GM08714 (cell line): ENCODE measurements around the gene TMC6.
"Not testable (repeated sequence)": the region's sequence is repeated elsewhere in the genome, so short reads cannot be mapped to it uniquely, and the experiment has no call there.

Experiments used
- H3K4me3 ChIP-seq: fragments of 200-500 bp; sonication (Bioruptor generic); 2 replicates; pipeline ENCODE4 v1.5.1; 2014; ENCODE audit warnings: mild to moderate bottlenecking, low read length, inconsistent platforms
- ZNF274 ChIP-seq: IDR thresholded peaks from 2 replicates; pipeline ENCODE4 v1.6.1; 2012; ENCODE audit warnings: mild to moderate bottlenecking, low read depth, low read length

TMC6 gene

DNA sequence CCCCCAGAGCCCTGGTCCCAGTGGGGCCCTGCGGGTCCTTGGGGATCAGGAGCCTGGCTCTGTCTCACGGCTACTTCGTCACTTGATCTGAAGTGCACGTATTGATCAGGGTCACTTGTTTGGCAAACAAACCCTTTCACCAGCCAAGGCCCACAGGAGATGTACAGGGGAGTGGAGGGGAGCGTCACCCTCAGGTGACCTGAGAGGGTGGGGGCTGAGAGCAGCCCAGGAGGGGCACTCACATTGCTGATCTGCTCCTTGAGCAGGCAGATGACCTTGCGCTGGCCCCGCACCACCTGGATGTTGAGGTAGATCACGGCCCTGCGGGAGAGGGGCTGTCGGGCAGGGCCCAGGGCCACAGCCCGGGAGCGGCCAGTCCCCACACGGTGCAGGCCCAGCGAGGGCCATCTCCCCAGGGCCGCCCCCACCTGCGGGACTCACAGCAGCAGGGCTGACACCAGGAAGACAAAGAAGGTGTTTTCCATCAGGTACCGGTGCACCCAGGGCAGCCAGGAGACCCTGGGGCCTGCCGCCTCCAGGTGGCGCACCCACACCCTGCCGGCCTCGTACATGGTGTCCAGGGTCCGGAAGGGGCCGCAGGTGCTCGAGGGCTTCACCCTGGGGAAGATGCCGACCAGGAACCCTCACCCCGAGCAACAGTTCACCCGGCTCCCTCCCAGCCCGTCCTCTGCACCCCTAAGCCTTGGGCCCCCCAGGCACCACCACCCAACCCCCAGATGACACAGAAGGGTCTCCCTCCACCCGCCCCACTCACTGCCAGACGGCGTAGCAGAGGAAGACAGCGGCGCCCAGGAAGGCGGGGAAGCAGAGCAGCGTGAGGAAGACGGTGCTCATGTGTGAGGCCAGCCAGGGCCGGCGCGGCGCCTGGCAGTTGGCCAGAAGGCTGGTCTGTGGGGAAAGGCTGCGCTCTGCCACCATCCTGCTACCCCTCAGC, 11.3 kb downstream of the TMC6 start:
- no peak for TF ChIP-seq ZNF274
- H3K4me3 ChIP-seq: no peak overlapping the region

DNA sequence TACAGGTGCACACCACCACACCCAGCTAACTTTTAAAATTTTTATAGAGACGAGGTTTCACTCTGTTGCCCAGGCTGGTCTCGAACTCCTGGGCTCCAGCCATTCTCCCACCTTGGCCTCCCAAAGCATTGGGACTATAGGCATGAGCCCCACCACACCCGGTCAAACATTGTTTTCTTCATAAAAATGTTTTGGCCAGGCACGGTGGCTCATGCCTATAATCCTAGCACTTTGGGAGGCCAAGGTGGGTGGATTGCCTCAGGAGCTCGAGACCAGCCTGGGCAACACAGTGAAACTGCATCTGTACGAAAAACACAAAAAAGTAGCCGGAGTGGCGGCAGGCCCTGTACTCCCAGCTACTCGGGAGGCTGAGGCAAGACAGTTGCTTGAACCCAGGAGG, 12.1 kb downstream of the TMC6 start:
- TF ChIP-seq ZNF274: no peak

DNA sequence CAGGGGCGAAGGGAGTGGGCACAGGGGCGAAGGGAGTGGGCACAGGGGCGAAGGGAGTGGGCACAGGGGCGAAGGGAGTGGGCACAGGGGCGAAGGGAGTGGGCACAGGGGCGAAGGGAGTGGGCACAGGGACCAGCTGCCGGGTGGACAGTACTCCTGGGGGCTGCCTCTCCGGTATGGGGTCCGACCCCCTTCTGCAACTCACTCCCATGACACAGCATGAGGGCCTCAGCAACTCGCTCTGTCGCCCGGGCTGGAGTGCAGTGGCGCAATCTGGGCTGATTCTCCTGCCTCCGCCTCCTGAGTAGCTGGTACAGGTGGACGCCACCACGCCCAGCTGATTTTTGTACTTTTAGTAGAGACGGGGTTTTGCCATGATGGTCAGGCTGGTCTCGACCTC, 12.8 kb downstream of the TMC6 start:
- not testable (repeated sequence) for H3K4me3 ChIP-seq

More for the DNA sequence above, 12.1 kb downstream of the TMC6 start:
- H3K4me3 ChIP-seq: no peak overlapping the region

- no peak for TF ChIP-seq ZNF274
- no peak overlapping the region for H3K4me3 ChIP-seq
Measured at GRCh38 chr17:78114831-78115723, 13.5 kb downstream of the TMC6 start.

DNA sequence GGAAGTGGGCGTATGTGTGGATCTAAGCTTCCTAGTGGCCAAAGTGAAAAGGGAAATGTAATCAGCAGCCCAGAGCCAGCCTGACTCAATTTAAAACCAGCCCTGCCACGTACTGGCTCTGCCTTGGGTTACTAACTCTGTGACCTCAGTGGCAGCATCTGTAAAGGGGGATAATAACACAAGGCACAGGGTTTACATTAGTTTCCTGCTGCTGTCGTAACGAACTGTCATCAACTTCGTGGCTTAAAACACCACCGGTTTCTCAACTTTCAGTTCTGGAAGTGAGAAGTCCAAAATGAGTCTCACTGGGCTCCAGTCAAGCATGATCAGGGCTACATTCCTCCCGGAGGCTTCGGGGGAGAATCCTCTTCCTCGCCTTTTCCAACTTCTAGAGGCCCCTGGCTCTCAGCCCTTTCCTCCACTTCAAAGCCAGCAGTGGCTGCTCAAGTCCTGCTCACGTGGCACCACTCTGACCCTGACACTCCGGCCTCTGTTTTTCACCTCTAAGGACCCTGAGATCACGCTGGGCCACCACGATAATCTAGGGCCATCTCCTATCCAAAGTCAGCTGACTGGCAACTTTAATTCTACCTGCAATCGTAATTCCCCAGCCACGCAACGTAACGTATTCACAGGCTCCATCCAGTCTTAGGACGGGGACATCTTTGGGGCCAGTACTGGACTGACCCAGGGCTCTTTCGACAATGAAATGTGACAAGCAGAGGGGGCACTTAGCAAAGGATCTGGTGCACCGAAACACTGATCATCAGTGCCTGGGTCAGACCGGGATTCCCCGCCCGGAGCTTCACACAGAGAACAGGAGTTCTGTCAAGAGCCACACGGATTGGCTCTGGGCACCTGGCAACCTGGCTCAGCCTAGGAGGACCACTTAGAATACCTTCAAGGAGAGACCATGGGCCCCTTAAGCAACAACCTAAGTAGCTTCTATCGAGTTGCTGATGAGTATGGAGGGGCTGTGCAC, 14.5 kb downstream of the TMC6 start:
- no peak overlapping the region for H3K4me3 ChIP-seq
- TF ChIP-seq ZNF274: no peak

DNA sequence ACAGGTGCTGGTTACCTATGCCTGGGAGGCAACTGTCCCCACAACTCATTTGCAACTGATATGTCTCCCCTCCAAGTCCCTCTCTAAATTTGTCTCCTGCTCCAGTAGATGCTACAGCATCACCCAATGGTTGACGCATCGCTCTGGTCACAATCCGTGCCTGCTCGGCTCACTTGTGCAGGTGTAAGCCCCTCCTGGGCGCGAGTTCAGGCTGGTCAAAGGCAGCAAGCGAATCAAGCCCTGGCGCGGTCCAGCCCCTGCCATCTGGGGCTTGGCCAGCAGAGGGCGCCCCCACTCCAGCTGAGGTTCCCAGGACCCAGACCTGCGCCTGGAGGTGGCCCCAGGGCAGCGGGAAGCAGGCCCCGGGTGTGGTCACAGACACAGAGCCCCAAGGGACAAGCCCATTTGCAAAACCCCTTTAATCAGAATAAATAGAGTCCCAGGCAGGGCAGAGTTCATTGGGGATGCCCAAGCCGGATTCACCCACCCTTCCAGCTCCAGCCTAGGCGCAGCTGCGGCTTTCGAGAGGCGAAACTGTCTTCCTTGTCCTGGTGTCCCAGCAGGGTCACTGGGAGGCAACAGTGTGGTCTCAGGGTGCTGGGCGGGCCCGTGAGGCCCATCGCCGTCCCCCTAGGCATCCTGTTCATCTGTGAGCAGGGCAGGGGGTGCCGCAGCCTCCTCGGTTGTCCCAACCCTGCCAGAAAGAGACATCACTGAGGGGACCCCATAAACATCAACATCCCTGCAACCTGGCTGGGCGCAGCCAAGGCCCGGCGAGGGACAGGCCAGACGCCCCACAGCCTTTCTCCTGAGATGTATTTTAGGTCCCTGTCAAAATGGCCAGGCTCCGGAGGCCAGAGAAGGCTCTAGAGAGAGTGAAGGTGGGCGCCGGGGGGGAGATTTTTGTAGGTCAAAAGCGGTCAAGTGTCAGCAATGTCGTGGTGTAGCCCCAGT, 15.8 kb downstream of the TMC6 start:
- TF ChIP-seq ZNF274: no peak
- H3K4me3 ChIP-seq: no peak overlapping the region

DNA sequence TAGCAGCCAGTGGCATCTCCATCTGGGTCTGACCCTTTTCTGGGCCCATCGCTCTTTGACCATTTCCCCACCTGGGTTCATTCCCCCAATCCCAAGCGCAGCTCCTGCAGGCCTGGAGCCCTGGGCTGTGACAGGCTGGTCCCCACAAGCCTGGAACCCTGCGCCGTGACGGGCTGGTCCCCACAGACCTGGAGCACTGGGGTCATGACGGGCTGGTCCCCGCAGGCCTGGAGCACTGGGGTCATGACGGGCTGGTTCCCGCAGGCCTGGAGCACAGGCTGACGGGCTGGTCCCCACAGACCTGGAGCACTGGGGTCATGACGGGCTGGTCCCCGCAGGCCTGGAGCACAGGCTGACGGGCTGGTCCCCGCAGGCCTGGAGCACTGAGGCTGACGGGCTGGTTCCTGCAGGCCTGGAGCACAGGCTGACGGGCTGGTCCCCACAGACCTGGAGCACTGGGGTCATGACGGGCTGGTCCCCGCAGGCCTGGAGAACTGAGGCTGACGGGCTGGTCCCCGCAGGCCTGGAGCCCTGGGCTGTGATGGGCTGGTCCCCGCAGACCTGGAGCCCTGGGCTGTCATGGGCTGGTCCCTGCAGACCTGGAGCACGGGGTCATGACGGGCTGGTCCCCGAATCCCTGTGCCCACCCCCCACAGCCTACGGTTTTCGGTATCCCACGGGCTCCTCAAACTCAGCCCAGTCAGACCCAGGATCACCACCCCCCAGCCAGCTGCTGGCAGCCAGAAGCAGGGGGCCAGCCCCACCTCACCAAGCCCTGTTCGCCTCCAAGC, 16.6 kb downstream of the TMC6 start:
- no peak overlapping the region for H3K4me3 ChIP-seq
- TF ChIP-seq ZNF274: no peak

DNA sequence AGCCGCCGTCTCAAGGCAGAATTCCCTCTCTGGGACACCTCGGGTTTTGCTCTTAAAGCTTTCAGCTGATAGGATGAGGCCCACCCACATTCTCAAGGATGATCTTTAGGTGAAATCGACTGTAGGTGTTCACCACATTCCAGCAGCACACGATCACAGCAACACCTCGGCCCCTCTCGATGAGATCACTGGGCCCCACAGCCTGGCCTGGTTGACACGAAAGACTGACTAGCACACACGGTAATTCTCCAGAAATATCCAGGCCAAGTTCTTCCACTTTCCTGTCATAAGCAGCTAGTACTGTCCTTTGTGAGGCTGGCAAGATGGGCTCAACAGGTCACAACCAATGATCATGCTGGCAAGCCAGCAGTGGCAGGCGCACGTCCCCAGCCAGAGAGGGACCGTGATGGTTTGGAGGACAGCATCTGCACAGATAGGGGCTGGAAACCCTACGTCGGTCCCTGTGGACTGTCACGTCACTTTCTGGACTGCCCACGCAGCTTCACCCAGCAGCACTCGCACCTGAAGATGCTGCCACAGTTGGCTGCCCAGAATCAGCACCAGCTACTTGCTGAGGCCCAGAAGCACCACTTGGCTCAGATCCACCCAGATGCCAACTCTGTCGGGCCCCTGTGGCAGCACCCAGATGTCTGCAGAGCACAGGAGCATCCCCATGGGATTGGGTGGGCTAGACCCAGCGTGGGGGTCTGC, 17.4 kb downstream of the TMC6 start:
- no peak overlapping the region for H3K4me3 ChIP-seq
- TF ChIP-seq ZNF274: no peak

DNA sequence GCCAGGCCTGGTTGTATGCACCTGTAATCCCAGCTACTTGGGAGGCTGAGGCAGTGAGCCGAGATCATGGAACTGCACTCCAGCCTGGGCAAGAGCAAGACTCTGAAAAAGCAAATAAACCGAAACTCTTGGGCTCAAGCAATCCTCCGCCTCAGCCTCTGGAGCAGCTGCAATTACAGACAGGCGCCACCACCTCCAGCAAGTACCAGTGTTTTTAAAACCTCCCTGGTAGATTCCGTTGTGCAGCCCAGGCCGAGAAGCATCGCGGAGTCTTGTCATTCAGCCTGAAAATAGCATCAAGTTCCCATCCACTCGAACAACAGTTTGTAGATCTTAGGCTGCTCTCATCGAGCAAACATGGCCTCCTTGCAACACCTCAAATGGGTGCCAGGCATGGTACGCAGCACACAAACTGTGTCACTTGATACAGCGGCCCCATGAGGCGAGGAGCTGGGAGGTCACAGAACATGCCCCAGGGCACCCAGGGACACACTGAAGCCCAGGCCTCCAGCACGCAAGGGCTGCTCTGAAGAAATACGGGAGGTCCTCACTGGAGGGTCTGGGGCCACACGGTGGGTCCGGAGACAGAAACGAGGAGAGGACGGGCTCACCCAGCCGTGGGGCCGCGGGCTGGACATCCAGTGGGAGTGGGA, 18.1 kb downstream of the TMC6 start:
- TF ChIP-seq ZNF274: no peak
- H3K4me3 ChIP-seq: no peak overlapping the region

- no peak for TF ChIP-seq ZNF274
- no peak overlapping the region for H3K4me3 ChIP-seq
Measured at GRCh38 chr17:78109489-78109761, 19.1 kb downstream of the TMC6 start.
